ENCODE data around the gene RAPGEF1.

DNA sequence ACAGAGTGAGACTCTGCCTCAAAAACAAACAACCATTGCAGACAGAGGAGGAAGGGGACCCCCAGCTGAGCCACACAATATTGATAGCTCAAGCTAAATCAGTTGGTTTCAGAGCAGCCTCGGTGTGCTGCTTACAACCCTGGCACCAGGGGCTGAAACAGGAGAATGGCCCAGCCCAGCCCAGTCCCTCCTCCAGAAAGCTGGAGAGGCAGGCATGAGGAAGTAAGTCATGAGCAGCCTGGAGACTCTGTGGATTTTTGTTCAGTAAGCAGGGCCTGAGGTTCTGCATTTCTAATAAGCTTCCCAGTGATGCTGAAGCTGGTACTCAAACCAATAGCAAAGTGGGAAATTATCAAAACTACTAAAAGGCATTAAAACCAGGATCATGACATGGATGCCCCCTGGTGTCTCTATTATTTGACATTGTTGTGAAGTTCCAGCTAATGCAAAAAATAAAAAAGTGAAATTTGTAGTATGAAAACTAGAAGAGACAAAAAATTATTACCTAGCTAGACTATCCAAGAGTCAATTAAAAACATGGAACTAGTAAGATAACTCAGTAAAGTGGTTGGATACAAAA lies 180.4 kb downstream of the RAPGEF1 start:
- TF ChIP-seq POLR2A (IDR thresholded peaks at IDR 0.05; ENCODE audit: extremely low read depth, insufficient read length), result no peak
- TF ChIP-seq, protein P1, sequence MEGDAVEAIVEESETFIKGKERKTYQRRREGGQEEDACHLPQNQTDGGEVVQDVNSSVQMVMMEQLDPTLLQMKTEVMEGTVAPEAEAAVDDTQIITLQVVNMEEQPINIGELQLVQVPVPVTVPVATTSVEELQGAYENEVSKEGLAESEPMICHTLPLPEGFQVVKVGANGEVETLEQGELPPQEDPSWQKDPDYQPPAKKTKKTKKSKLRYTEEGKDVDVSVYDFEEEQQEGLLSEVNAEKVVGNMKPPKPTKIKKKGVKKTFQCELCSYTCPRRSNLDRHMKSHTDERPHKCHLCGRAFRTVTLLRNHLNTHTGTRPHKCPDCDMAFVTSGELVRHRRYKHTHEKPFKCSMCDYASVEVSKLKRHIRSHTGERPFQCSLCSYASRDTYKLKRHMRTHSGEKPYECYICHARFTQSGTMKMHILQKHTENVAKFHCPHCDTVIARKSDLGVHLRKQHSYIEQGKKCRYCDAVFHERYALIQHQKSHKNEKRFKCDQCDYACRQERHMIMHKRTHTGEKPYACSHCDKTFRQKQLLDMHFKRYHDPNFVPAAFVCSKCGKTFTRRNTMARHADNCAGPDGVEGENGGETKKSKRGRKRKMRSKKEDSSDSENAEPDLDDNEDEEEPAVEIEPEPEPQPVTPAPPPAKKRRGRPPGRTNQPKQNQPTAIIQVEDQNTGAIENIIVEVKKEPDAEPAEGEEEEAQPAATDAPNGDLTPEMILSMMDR (IDR thresholded peaks at IDR 0.05; ENCODE audit: low read depth, low read length), result no peak
- TF ChIP-seq, protein P2, sequence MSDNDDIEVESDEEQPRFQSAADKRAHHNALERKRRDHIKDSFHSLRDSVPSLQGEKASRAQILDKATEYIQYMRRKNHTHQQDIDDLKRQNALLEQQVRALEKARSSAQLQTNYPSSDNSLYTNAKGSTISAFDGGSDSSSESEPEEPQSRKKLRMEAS (IDR thresholded peaks at IDR 0.05; ENCODE audit: low read depth, low read length), result no peak
- no peak for TF ChIP-seq MYC (IDR thresholded peaks at IDR 0.05; ENCODE audit: low read depth, low read length)
